AG09309 (cell line): Measurements from ENCODE around the gene SEMA3E.

ENCODE experiments used
- DNase-seq: peaks from one replicate; pipeline ENCODE4 v3.0.0-alpha.2; 2010; ENCODE audit warnings: low read depth
- H3K4me3 ChIP-seq: 2 replicates; pipeline ENCODE4 v1.5.1; 2011; ENCODE audit warnings: mild to moderate bottlenecking, low read depth, low read length, moderate library complexity; ENCODE audit not compliant: control insufficient read depth
- CTCF ChIP-seq: IDR thresholded peaks from 2 replicates; pipeline ENCODE4 v1.5.1; 2011; ENCODE audit warnings: mild to moderate bottlenecking, low read depth, low read length, inconsistent platforms; ENCODE audit not compliant: insufficient read depth, control insufficient read depth; ENCODE audit errors: missing control alignments

SEMA3E gene

GRCh38 chr7:83469491-83469890 is 179.4 kb downstream of the SEMA3E start:
- H3K4me3 ChIP-seq: no peak overlapping the region
- no peak for TF ChIP-seq CTCF
- DNase-seq: no peak

DNA sequence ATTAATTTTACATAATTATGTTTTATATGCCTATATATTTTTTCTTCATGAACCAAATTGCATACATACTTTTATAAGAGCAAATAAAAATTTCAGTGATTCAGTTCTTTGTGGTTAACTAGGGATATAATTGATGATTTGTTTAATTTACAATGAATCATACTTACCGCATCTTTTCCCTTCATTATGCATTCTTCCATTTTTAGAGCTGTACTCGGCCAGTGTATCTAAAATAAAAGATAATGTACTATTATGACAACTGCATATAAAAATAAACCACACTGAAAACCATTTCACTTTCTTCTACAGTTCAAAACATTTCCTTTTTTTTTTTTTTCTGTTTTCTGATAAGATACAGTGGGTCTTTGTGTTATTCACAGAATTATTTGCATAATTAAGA is 179.9 kb downstream of the SEMA3E start:
- no peak overlapping the region for H3K4me3 ChIP-seq
- DNase-seq: peak; percentile 28

DNA sequence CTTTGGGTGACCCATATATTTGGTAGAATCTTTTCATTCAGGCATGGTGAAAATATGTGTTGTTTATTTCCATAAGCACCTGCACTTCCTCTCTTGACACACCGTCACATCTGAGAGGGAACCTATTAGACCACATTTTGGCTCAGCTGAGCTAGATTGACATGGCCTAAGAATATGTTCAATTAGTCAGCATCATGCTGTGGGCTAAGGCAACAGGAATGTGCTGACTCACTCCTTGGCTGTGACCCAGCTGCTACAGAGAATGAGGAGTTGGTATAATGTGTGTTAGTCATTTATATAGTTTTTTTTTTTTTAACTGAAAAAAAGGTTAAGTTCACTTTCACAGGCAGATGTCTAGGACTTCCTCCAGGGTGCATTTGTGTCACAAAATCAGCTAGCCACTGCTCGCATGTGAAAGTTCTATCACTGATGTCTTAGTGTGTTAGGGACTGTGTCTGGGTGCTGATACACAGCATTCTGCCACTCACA is 180.6 kb downstream of the SEMA3E start:
- no peak for TF ChIP-seq CTCF
- H3K4me3 ChIP-seq: no peak overlapping the region
- peak; percentile 95 for DNase-seq

More for the DNA sequence above, 179.9 kb downstream of the SEMA3E start:
- no peak for TF ChIP-seq CTCF

GRCh38 chr7:83467493-83467892 is 181.4 kb downstream of the SEMA3E start:
- no peak for DNase-seq
- no peak for TF ChIP-seq CTCF
- H3K4me3 ChIP-seq: no peak overlapping the region

DNA sequence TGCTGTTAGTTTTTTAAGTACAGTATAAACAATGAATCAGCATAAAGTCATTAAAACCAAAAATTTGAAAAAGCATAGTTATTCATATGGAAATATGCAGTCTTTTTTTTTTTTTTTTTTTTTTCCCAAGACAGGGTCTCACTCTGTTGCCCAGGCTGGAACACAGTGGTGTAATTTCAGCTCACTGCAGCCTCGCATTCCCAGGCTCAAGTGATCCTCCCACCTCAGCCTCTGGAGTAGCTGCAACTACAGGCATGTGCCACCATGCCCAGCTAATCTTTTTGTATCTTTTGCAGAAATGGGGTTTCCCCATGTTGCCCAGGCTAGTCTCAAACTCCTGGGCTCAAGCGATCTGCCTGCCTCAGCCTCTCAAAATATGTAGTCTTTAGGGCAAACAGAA is 182.0 kb downstream of the SEMA3E start:
- H3K4me3 ChIP-seq: no peak overlapping the region
- TF ChIP-seq CTCF: no peak
- DNase-seq: no peak

- no peak overlapping the region for H3K4me3 ChIP-seq
Measured at GRCh38 chr7:83466187-83466923, 182.6 kb downstream of the SEMA3E start.

More at GRCh38 chr7:83466187-83466923, 182.6 kb downstream of the SEMA3E start:
- TF ChIP-seq CTCF: no peak
- no peak for DNase-seq
